Endothelial cell of hepatic sinusoid (primary cell): ENCODE measurements around the gene SGMS1.
"Not testable (repeated sequence)": the region's sequence is repeated elsewhere in the genome, so short reads cannot be mapped to it uniquely, and the experiment has no call there.

Experiments
- in situ Hi-C: cut with HindIII; loops from 2 replicates; pipeline ENCODE4 v1.10.0; 2017; ENCODE audit warnings: low sequenced_read_pairs

Gene SGMS1

DNA sequence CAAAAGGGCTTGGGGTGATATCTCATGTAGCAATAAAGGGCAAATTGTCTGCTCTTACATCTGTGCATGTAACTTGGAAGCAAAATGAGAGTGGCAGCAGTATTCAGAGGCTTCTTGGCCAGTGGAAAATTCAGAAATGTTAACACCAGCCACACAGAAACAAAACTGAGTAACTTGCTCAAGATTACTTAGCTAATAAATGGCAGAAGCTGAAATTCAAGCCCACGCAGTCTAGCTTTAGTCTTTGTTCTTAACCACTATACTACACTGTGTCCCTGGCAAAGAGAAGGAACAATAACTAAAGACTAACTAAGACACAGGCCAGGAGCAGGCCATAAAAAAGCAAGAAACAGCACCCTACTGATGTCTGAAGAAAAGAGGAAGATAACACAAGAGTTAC, 186.5 kb downstream of the SGMS1 start:
- in situ Hi-C loops, result no loop called here

DNA sequence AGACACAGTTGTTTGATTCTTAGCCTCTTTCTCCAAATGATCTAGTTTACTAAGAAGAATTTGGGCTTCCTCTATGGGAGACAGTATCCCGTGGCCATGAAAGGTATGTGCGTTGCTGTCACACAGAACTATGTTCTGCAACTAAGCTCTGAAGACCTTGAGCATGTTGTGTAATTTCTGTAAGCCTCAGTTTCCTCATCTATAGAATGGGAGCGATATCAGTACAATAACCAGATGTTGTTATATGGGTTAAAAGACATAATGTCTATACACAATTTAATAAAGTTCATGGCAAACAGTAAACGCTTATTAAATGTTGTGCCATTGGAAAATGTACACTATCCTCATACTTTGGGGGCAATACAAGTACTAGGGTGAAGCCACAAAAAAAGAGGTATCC, 187.0 kb downstream of the SGMS1 start:
- in situ Hi-C loops, result no loop called here

DNA sequence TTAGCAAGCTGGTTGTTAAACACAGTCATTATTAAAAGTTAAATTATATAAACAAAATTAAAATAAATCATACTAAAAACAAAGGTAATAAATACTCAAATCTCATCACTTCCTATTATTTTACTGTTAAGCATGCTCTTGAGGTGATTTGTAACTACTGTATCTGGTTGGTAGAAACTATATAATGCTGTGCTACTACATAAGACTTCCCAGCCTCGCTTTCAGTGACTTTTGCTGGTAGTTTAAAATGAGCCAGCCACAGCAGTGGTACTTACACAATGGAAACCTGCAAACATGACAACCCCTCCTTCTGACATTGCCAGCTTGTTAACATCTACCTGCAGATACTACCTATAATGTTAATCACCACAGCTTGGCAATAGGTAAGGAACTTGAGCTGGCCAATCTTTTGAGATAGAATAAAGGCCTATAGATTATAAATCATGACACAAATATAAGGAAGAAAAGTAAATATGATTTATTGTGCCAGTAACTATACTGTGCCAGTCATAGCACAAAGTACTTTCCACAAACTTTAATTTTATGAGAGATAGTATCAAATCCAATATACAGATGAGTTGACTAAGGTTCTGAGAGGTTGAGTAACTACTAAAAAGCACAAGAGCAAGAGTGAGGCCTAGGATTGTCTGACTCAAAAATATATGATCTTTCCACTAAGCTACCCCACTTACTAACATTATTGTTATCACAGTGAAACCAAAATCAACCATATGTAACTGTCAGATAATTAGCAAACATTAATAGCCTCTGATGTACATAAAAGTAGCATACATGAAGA, 191.3 kb downstream of the SGMS1 start:
- in situ Hi-C loops, result loop anchor here (5.0 kb wide), 1 partner anchor 50 kb away; no protein-coding TSS in a partner anchor

DNA sequence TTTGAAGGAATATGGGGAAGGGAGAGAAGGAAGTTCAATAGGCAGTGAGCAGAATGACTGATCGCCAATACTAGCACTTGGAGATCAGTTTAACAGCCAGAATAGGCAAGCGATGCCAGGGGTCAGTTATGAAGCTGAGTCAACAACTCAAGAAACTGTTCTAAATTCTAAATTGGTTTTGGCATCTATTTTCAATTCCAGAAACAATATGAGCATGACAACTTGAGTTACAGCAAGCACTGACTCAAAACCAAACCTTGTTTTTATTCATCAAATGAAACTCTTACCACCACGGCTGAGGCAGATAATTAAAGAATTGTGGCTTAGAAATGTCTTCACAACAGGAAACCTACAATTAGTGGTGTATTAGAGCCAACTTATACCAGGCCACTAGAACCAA, 192.0 kb downstream of the SGMS1 start:
- in situ Hi-C loops, result loop anchor here (5.0 kb wide), 1 partner anchor 51 kb away; no protein-coding TSS in a partner anchor

DNA sequence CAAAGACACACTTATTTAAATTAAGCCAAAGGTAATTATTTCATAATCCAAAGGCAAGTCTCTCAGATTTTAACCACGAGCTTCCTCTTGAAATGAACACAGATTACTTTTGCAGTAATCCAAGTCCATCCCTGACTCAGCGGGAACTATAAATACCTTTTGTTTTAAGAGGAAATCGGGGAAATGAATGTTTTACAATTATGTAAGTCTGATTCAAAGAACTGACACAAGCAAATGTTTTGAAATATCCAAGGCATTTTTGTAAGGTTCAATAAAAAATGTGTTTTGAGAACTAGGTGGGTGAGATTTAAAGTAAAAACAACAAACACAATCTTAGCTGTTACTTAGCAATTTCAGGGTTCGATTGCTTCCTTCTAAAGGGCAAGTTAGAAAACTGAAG, 192.6 kb downstream of the SGMS1 start:
- in situ Hi-C loops, result loop anchor here (5.0 kb wide), 1 partner anchor 51 kb away; no protein-coding TSS in a partner anchor

DNA sequence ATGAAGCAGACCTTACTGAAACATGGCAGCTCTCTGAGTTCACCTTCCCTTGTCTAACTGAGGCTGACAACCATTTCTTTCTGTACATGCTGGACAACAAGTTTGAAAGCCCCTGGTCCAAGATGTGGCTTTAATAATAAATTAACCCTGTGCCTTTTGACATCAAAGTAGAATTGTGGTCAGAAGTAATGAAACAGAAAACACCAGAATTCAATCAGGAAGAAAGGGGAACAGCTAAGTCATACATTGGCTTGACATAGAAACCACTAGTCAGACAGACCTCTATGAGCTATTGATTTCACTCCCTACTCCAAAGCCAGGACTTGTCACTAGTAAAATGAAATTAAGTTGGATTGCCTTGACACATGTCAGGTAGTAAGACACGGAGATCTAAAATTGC, 197.3 kb downstream of the SGMS1 start:
- in situ Hi-C loops, result no loop called here

DNA sequence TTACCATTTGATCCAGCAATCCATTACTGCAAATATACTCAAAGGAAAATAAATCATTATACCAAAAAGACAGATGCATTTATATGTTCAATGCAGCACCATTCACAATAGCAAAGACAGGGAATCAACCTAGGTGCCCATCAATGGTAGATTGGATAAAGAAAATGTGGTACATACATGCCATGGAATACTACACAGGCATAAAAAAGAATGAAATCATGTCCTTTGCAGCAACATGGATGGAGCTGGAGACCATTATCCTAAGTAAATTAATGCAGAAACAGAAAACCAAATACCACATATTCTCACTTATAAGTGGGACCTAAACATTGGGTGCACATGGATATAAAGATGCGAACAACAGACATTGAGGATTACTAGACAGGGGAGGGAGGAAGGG, 198.5 kb downstream of the SGMS1 start:
- in situ Hi-C loops, result not testable (repeated sequence)

DNA sequence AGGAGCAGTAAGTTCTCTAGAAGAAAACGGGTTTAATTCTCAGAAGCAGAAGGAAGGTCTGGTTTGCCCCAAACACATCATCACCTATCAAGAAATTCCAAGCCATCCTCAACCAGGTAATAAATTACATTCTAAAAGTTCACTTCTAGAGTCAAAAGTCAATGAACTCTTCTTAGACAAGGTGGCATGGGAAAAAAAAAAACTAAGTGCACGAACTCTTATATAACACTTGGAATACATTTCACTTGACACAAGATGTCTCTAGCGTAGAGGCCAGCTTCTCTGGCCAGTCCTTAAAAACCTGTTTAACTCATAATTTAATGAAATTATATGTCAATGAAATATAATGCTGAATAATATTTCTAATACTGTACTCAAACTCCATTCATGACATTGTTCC, 200.3 kb downstream of the SGMS1 start:
- in situ Hi-C loops, result no loop called here

DNA sequence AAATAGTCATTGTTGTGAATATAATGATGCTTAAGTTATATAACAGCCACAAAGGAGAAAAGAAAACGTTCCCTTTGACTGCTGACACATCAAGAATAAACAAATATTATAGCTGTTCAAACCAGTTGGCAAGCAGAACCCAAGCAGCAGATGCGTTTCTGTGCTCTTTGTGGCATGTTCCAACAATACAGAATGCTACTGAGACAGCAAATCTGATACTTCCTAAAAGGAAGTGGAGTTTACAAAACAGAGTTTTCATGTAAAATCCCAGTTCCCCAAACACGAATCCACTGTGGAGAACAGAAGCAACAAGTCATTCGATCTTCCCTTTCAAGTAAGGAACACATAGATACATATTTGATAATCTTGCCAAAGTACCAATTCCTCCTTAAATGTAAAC, 201.5 kb downstream of the SGMS1 start:
- in situ Hi-C loops, result no loop called here

DNA sequence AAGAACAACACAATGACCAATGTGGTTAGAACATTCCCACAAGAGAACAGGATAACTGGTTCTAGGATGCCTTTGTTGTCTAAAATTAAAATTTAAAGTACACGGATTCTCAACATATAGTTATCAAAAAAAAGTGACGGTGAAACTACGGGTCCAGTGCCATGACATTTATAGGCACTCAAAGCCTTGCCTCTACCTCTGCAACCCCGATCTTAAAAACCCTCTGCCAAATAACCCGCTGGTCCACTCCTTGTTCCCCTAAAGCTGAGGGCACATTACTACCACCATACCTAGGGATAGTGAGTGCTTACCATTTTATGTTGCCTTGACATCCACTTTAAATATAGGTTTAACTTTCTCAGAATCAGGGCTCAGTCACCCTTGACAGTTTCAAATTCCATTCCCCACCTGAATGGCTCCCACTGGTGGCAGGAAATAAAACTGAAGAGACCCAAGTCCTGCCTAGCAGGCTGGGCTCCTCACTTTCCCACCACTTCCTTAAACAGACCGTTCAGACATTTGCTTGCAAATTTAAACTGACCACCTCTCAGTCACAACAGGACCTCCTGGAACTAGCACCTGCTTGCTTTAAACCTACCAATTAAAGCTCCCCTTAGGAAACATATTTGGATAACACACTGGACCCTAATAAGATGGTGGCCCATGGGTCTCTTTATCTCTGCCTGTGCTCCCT, 202.6 kb downstream of the SGMS1 start:
- in situ Hi-C loops, result no loop called here

DNA sequence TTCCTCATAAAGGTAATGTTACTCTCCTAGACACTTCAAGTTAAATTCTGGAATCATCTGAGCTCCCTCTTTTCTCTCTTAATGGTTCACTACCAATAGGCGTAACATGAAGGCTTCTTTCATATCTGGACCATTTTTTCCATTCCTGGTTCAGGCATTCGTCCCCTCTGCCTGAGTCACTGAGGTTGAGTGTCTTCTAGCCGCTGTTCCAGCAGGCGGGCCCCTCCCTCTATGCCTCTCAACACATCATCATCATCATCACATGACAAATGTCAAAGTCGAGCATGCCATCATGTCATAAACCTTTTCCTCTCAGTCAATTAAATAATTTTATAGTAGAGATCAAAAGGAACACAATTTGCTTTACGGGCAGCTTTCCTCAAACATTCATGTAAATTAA, 203.6 kb downstream of the SGMS1 start:
- in situ Hi-C loops, result no loop called here

DNA sequence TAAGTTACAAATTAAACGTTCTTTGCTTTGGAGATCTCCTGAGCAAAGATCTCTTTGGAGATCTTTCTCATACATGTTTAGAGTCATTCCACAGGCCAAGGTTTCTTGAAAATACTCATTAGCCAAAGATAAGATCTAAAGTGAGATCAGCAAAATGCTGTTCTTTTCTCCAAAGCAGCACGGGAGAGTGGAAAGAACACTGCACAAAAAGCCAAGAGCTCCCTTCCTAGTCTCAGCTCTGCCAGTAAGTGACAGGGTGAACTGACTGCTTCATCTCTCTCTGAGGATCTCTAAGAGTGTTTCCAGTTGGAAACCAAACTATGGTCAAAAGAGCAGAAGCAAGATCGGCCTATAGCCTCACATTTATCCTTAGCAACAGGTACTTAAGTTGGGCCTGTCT, 204.0 kb downstream of the SGMS1 start:
- in situ Hi-C loops, result loop anchor here (5.0 kb wide), 1 partner anchor 92 kb away; no protein-coding TSS in a partner anchor

DNA sequence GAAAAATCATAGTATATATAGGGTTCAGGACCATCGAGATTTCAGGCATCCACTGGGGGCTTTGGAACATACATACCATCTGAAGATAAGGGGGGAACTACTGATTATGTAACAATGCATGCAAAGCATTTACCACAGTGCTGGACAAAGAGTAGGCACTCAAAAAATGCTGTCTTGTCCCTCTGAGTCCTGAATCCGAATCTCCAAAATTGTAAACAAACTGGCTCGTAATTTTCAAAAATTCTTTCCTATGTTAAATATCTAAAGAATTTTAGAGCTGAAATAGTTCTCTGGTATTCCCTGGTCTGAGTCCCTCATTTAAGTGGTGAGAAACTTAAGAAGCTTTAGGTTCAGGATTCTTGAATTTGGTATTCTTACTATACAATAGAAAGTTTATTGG, 204.7 kb downstream of the SGMS1 start:
- in situ Hi-C loops, result loop anchor here (5.0 kb wide), 1 partner anchor 92 kb away; no protein-coding TSS in a partner anchor

DNA sequence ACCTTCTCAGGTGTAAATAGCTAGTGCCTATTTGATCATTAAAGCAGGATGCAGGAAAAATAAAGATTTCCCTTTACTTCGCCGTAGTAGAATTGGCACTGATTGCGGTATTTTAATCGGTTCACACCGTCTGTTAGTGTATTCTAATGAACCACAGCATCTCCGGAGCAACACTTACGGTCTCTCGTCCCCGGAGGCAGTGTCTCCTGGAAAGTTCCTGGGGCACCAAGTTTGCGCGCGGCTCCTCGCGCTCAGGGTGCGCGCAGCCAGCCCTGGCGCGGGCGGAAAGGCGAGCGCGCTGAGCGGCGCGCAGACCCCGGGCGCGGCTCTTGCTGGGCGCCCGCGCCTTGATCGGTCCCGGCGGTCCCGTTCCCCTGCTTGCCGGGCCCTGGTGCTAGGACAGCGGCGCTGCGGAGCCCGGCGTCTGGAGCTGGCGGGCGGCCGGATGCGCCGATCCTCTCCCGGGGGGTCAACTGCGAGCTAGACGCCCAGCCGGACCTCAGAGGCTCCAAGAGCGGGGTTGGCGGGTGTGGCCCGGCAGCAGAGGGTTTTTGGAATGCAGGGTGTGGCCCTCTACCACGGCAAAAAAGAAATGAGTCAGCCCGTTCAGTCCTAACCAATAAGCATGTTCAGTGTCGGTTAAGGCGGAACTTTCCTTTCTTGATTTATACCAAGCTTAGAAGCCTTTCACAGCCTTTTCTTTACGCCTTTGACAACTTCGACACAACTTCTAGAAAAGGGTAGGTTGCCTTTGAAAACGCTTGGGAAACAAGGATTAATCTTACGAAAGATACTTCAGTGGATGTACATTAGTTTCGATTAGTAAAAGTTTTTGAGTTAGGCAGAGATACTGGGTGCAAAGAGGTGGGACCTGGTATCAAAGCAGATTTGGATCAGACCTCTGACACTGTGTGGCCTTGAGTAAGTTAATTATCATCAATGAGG, 205.6 kb downstream of the SGMS1 start:
- in situ Hi-C loops, result loop anchor here (5.0 kb wide), 1 partner anchor 91 kb away; no protein-coding TSS in a partner anchor

DNA sequence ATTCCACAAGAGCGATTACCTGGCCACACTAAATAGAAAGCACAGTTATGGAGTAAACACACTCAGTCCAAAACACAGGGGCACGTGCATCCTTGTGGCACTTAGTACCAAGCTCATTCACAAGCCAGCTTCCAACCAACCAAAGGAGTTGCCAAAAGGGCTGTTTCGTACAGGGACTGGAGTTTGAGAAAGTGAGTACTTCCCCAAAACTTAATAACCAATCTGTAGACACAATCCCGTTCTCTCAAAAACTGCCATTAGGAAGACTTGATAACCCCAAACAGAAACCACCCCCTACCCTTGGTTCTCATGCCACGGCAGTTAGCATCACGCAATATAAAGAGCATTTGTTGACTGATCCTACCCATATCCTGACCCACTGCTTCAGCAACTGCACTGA, 206.3 kb downstream of the SGMS1 start:
- in situ Hi-C loops, result loop anchor here (5.0 kb wide), 1 partner anchor 90 kb away; no protein-coding TSS in a partner anchor

DNA sequence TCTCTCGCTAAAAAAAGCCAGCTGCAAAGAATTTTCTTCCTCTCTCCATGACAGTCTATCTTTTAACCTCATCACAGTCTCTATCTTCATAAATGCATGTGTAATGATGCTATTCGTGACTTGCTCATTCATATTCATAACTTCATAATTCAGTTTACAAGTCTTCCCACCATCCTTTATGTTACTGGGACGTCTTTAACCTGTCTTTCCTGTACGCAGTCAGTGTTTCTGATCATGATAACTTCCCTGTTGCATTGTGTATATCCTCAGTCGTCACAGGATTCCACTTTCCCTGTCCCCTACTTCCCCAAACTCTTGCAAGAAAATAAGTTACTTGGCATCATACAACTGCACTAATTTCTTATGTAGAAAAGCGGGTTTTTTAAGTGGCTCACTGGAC, 206.9 kb downstream of the SGMS1 start:
- in situ Hi-C loops, result loop anchor here (5.0 kb wide), 1 partner anchor 90 kb away; no protein-coding TSS in a partner anchor

DNA sequence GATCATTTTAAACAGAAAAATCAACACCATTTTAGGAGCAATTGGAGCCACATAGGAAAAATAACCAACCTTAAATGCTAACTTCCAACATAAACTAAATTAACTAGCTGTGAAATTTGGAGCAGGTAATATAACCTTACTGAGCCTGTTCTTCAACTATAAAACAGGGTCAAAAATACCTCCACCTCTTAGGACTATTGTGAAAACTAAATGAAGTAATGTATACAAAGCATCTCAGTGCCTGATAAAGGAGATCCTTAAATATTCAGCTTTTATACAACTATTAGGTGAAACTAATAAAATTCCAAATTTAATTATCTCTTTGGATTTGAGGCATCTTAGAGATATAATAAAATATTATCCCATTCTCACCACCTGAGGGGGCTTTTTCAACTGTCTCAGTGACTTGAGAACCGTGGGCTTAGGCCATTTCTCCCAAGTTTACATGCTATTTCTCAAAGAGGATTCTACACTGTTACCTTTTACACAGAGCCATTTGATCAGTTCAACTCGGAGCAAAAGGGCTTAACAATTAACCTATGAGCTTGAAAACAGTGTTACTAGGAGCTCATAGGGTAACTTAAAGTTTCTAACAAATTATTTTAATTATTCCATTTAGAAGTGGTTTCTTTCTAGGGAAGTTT, 207.5 kb downstream of the SGMS1 start:
- in situ Hi-C loops, result loop anchor here (5.0 kb wide), 1 partner anchor 89 kb away; no protein-coding TSS in a partner anchor

DNA sequence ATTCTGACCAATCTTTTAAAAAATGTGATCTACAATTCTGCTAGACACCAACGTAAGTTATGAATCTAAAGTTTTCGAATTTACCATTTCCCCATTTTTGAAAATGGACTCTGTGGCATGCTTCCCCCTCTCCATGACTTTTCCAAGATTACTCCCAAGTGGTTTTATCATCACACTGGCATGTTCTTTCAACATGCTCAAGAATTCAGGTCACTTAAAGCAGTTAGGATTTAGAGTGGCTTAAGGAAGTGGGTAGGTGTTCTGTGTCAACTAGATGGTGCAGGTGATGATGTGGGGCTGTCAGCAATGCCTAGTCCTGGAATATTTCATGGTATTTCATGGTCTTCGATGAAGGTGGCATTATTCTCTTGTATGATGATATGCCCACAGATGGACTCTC, 208.5 kb downstream of the SGMS1 start:
- in situ Hi-C loops, result loop anchor here (5.0 kb wide), 1 partner anchor 88 kb away; no protein-coding TSS in a partner anchor

DNA sequence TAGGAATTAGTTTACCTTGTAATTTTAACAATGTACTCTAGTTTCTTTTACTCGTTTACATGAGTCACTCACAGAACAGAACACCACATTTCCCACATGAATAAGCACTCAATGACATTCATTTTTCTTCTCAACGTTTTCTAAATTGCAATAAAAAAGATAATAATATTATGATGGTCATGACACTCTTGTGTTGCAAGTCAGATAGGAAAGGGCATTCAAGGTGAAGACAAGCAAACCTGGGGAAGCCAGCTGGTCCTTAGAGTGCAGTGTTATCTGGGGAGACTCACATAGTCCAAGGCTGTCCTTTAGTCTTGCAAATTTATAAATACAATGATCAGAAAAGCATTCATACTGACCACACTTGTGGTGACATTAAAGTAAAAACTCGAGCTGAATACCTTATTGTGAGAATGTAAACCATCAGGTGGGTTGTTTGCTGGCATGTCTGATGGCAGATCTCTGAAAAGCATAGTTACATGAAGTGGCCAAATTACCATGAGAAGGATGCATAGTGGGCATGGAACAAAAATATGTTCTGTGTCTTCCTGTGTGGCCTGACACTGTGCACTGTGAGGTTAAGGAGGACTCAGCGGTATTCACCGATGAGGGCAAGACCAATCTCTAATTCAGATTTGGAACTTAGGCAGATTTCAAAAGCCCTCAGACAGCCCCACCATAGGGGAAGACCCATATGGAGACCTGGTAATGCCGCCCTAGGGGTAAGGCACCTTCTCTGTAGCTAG, 213.5 kb downstream of the SGMS1 start:
- in situ Hi-C loops, result no loop called here
